HG02938 (cell line): ENCODE data around the gene UNCX.
"Not testable (repeated sequence)": the region's sequence is repeated elsewhere in the genome, so short reads cannot be mapped to it uniquely, and the experiment has no call there.

Experiments used
- ATAC-seq: cut with Tn5 transposase; IDR thresholded peaks from one replicate; pipeline ENCODE4 v1.9.1; 2021; ENCODE audit warnings: mild to moderate bottlenecking, moderate library complexity; ENCODE audit not compliant: unreplicated experiment

UNCX gene

DNA sequence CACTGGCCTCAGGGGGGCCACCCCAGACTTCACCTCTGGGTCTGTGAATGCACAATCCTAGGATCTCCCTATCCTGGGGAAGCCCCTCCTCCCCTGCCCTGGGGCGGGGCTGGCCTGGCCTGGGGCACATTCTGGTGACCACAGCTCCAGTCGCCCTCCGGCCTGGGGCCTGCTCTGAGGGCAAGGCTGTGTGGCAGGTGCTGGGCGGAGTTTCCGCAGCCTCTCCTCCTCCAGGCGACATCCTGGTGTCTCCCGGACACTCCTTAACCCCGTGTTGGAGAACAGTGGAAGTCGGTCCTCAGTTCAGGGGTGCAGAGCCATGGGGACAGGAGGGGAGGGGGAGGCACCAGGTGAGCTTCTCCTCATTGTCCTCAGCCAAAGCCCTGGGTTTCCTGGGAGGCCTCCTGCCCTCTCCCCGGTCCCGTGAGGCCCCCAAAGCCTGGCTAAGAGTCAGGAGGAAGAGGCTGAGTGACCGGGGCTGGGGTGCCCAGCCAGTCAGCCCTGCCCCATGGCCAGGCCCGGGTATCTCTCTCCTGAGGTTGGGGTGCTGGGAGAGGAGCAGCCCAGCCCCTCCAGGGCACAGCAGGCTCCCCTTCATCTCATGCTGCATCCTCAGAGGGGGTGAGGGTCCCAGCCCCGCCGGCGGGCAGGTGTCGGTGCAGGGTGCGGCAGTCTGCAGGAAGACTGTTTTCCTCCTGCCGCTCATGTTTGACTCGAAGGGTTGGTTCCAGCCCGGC is 22.6 kb downstream of the UNCX start:
- ATAC-seq: no peak

GRCh38 chr7:1255817-1256340 is 23.2 kb downstream of the UNCX start:
- no peak for ATAC-seq

- ATAC-seq: no peak
These were observed 23.9 kb downstream of the UNCX start for GRCh38 chr7:1256621-1257020.

GRCh38 chr7:1257221-1257620 is 24.5 kb downstream of the UNCX start:
- no peak for ATAC-seq

DNA sequence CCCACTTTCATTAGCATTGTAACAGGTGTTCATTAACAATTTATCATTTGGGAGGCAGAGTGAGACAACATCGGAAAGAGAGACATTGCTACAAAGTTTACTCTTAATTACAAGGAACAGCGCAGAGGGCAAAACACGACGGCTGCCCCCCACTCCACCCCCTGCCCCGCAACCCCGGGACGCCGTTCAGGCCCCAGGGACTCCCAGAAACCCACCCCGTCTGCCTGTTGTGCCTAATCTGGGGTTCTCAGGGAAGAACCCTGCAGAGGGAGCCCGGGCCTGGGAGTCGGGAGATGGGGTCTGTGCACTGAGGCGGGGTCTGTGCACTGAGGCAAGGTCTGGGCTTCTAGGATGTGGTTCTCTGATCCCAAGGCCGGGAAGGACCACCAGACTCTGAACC is 25.2 kb downstream of the UNCX start:
- ATAC-seq: no peak

DNA sequence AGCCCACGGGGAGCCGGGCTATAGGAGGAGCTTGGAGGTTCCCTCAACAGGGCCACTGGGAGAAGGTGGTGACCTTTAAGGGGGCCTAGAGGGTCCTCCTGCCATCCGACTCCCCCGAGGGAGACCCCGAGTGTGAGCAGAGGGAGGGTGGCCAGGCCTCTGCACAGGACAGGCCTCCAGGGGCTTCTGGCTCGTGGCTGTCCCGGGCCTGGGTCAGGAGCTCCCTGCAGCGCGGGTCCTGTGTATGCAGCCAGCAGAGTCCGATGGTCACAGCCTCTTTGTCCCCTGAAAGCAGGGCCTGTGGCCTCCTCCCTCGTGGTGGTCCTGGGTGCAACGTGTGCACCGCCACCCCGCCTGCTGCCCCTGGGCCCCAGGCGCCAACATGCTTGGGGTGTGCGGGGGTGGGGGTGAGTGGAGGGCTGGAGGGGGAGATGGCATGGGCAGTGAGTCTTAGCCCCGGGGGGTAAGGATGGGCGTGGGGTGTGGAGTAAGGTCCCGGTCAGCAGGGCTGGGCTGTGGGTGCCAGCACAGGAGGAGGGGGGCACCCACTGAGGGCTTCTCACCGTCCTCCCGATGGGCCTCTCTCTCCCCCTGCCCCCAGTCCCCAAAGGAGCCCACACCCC is 27.1 kb downstream of the UNCX start:
- no peak for ATAC-seq

DNA sequence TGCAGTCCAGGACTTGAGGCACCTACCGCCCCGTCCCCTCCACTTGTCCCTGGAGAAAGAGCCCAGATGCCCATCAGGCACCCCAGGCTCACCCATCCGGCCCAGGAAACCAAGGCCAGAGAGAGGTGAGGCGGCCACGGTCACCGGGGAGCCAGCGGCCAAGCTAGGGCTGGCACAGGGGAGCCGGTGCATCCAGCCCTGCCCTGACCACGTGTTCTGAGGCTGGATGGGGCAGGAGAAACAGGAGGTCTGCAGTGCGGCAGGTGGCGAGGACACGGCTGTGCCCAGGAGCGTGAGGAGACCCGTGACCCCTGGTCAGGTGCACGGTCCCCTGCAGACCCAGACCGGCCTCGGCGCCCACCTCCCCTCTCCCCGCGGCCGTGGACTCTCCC is 27.6 kb downstream of the UNCX start:
- no peak for ATAC-seq

DNA sequence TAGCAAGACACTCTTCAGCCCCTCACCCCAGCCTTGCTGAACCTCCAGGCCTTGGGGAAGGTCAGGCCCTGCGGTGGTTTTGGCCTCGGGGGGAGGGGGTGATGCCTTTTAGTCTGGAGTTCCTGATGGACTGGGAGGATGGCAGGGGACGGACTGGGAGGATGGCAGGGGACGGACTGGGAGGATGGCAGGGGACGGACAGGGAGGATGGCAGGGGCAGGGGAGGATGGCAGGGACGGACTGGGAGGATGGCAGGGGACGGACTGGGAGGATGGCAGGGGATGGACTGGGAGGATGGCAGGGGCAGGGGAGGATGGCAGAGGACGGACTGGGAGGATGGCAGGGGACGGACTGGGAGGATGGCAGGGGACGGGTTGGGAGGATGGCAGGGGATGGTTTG is 28.4 kb downstream of the UNCX start:
- not testable (repeated sequence) for ATAC-seq

DNA sequence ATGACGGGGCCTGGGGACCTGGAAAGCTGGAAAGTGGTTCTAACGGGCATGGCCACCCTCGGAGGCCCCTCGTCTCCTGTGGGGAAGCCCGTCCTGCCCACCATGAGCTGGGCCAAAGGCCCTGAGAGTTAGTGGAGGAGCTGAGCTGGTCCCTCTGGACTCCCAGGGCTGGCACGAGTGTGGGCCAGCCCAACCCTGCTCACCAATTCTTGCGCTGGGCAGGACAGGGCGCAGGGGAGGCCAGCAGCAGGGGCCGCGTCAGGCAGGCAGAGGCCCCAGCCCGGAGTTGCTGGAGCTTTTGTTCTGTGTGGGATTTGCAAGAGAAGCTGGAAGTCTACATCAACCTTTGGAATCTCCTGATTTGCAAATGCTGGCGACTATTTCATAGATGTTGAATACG is 29.8 kb downstream of the UNCX start:
- no peak for ATAC-seq

- no peak for ATAC-seq
These were observed 30.8 kb downstream of the UNCX start for GRCh38 chr7:1263391-1263951.

GRCh38 chr7:1264345-1265280 is 31.9 kb downstream of the UNCX start:
- no peak for ATAC-seq

DNA sequence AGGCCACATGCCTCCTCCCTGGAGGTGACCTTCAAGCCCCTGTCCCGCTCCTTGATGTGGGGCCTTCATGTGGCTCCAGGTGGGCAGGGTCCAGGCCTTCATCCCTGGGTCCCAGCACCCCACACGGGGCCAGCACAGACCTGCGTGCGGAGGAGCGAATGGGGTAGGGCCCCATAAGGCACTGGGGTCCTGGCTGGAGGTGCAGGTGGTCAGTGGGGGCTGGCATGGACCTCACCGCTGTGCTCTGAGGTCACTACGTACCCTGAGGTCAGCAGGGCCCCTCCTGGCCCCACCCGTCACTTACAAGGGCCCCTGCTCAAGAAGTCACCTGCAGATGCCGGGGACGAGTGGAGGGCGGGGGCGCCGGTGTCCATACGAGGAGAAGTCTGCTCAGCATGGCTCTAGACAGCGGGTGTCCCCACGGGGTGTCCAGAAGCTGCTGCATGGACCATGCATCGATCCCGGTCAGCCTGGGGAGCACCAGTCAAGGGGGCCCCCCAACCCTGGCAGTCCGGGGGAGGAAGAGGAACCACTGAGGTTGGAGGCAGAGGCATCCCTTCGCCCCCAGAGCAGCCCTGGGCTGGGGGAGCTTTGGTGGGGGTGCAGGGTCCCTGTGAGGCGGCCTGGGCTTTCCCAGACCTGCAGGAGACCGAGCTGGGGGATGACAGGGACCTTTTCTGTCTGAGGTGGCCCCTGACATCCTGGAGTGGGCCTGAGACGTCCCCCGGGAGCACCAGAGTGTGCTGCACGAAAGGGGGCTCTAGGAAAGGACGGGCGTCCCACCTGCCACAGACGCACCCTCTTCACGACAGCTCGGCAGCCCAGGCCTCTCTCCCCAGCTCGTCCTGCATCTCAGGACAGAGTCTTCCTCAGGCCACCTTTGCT is 34.6 kb downstream of the UNCX start:
- no peak for ATAC-seq

DNA sequence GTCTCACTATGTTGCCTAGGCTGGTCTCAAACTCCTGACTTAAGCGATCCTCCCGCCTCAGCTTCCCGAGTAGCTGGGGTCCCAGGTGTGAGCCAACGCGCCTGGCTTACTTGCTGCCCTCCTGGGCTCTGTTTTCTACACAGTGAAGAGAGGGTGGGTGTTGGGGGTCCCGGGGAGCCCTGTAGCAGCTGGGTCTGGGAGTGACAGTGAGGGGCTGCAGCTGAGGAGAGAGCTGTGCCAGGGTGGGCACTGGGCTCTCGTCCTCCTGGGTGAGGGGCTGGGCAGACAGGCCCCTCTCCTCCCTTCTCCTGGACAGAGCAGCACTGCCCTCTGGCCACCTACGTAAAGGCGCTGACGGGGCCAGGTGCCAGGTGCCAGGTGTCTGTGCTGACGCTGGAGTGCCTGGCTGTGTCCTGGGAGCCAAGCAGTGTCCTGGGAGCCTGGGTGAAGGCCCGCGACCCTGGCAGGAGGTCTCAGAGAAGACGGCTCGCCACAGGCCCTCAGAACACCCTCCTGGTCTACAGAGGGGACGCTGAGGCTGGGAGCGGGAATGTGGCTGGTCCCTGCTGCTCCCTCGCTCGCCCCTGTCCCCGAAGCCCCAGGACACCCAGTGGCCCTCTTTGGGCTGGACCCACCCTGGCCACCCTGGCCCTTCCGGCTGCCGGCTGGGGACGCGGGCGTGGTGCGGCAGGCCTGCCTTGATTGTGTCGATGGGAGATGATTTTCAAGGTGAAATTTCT is 35.6 kb downstream of the UNCX start:
- no peak for ATAC-seq

DNA sequence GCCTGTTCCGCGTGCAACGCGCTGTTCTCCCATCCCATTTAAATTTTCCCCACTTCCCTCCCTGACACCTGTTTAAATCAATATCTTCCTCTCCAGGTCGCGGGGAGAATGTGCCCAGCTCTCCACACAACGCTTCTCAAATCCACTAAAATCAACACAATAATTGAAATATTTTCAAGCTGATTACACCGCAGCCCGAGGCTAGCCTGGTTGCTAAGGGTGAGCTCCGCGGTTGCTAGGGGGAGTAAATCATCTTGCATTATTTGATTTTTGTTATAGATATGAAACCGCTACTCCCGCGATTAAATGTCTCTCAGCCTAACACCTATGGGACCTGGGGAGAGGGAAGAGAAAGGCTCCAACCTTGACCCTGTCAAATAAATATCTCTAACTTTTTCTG is 36.2 kb downstream of the UNCX start:
- no peak for ATAC-seq

GRCh38 chr7:1269336-1269890 is 36.7 kb downstream of the UNCX start:
- no peak for ATAC-seq

DNA sequence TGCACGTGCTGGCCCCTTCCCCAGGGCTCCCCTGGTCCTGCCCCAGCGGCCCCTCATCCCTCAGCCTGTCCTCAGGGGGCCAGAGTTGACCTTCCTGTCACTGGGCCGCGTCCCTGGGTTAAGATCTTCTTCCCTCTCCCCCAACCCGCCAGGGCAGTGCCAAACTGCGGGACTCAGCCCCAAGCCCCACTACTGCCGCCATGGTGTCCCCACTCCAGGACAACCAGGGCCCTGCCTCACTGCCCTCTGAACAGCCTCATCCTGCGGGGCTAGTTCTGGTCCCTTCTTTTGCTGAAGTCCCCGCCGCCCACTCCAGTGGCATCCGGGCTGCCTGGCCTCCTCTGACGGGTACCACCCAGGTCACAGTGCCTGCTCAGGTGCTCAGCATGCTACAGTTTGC is 37.5 kb downstream of the UNCX start:
- no peak for ATAC-seq

DNA sequence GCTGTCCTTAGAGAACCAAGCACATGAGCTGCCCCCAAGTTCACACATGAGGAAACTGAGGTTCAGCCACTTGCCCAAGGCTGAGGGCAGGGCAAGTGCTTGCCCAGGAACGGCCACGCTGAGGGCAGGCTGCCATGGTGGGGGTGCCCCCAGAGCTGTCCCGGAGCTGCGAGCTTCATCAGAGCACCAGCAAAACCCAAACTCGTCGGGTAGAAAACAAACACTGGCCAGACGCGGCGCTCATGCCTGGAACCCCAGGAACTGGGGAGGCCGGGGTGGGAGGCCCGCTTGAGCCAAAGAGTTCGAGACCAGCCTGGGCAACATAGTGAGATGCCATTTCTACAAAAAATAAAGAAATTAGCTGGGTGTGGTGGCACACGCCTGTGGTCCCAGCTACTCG is 38.4 kb downstream of the UNCX start:
- ATAC-seq: no peak

DNA sequence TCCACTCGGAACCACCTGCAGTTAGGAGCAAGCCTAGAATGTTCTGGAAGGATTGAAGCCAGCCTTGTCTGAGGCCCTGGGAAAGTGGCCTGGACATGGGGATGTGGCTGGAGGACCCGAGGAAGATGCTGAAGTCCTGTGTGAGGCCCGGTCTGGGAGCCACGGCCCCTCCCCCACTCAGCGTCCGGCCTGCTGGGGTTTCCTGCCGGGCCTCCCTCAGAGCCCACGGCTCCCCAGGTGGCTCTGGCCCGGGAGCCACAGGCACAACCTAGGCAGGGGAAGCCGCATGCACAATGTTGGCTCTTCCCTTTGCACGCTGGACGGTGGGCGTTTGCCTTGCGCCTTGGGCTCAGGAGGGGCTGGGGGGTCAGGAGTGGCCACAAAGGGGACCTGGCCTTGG is 39.0 kb downstream of the UNCX start:
- ATAC-seq: no peak

DNA sequence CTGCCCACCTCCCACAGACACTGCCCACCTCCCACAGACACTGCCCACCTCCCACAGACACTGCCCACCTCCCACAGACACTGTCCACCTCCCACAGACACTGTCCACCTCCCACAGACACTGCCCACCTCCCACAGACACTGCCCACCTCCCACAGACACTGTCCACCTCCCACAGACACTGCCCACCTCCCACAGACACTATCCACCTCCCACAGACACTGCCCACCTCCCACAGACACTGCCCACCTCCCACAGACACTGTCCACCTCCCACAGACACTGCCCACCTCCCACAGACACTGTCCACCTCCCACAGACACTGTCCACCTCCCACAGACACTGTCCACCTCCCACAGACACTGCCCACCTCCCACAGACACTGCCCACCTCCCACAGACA is 39.5 kb downstream of the UNCX start:
- ATAC-seq: not testable (repeated sequence)
